HepG2 (cell line): Measurements from ENCODE around the gene ZNF276. TPM values are rescaled to one million over a fixed set of nuclear protein-coding genes. Genes with fewer than 3 reads are reported as not detected.
A peak's percentile ranks its signal among the peaks of the same experiment; 100 is the strongest.

Experiments used
- ERF ChIP-seq: IDR thresholded peaks from 2 replicates; pipeline ENCODE4 v1.6.1; 2018; ENCODE audit warnings: missing biosample characterization, missing genetic modification reagents
- FOXK2 ChIP-seq: fragments of 450-650 bp; IDR thresholded peaks from 2 replicates; pipeline ENCODE4 v1.6.1; 2016
- GTF3A ChIP-seq: sonication (generic); formaldehyde crosslinking; conservative IDR thresholded peaks from 2 replicates; pipeline ENCODE4 v1.4.0; 2020; ENCODE audit warnings: mild to moderate bottlenecking, missing genetic modification reagents
- HOXA9 ChIP-seq: sonication (generic); formaldehyde crosslinking; IDR thresholded peaks from 2 replicates; pipeline ENCODE4 v1.8.1; 2022; ENCODE audit warnings: missing genetic modification reagents, mild to moderate bottlenecking, moderate library complexity, borderline replicate concordance
- KMT2A ChIP-seq: sonication (generic); formaldehyde crosslinking; IDR thresholded peaks from 2 replicates; pipeline ENCODE4 v1.4.0; 2020; ENCODE audit warnings: missing genetic modification reagents
- MEIS2 ChIP-seq: sonication (generic); formaldehyde crosslinking; IDR thresholded peaks from 2 replicates; pipeline ENCODE4 v1.9.0; 2021; ENCODE audit warnings: mild to moderate bottlenecking, missing genetic modification reagents
- RAD51 ChIP-seq: fragments of 450-650 bp; IDR thresholded peaks from 2 replicates; pipeline ENCODE4 v1.6.1; 2016; ENCODE audit warnings: borderline replicate concordance
- REXO4 ChIP-seq: sonication (generic); formaldehyde crosslinking; IDR thresholded peaks from 2 replicates; pipeline ENCODE4 v1.8.0; 2022; ENCODE audit warnings: missing genetic modification reagents, mild to moderate bottlenecking, borderline replicate concordance
- SAP130 ChIP-seq: IDR thresholded peaks from 2 replicates; pipeline ENCODE4 v1.6.1; 2016; ENCODE audit warnings: low read depth
- TRIM24 ChIP-seq: sonication (generic); formaldehyde crosslinking; IDR thresholded peaks from 2 replicates; pipeline ENCODE4 v1.8.0; 2022; ENCODE audit warnings: mild to moderate bottlenecking, missing genetic modification reagents
- ZBTB8A ChIP-seq: sonication (generic); formaldehyde crosslinking; IDR thresholded peaks from 2 replicates; pipeline ENCODE4 v1.4.0; 2020; ENCODE audit warnings: mild to moderate bottlenecking, low read depth, missing genetic modification reagents, borderline replicate concordance
- ZFP1 ChIP-seq: IDR thresholded peaks from 2 replicates; pipeline ENCODE4 v1.6.1; 2016
- ZNF296 ChIP-seq: sonication (generic); formaldehyde crosslinking; conservative IDR thresholded peaks from 2 replicates; pipeline ENCODE4 v1.5.0; 2020; ENCODE audit warnings: mild to moderate bottlenecking, missing genetic modification reagents
- ZNF382 ChIP-seq: sonication (generic); formaldehyde crosslinking; IDR thresholded peaks from 2 replicates; pipeline ENCODE4 v1.5.0; 2020; ENCODE audit warnings: missing genetic modification reagents, mild to moderate bottlenecking, borderline replicate concordance
- polyA plus RNA-seq, 8 experiments: library from polyadenylated mRNA; depleted of rRNA in 3 of 8; stranded (reverse) in 7 of 8; unstranded in 1 of 8; fragments of >200 nt; fragmentation: Illumina TruSeq in 4 of 8; extraction: Trizol in 4 of 8; gene quantifications; 2 replicates each; pipeline versions ENCODE4 v1.2.1 to v1.2.3, GENCODE V29; 2011 to 2016; ENCODE audit warnings: low read depth in 4 of 8, missing spikeins in 1 of 8, mixed read lengths in 1 of 8; ENCODE audit not compliant: insufficient read depth in 1 of 8
- total RNA-seq, 5 experiments: library from RNA; depleted of rRNA; stranded (reverse); fragments of >200 nt; fragmentation: Illumina TruSeq; extraction: Trizol; gene quantifications; 2 replicates each; pipeline ENCODE4 v1.2.3, GENCODE V29; 2016; ENCODE audit warnings: low read depth in 1 of 5
- TF ChIP-seq, protein P1 (sequence below): sonication (generic); formaldehyde crosslinking; IDR thresholded peaks from 2 replicates; pipeline ENCODE4 v1.8.0; 2022; ENCODE audit warnings: missing genetic modification reagents, mild to moderate bottlenecking, moderate library complexity, borderline replicate concordance
- TF ChIP-seq, protein P2 (sequence below): sonication (generic); formaldehyde crosslinking; IDR thresholded peaks from 2 replicates; pipeline ENCODE4 v1.4.0; 2020; ENCODE audit warnings: missing genetic modification reagents
- TF ChIP-seq, protein P3 (sequence below): IDR thresholded peaks from 2 replicates; pipeline ENCODE4 v1.6.1; 2012; ENCODE audit warnings: low read depth, low read length, improper control_type of control experiment
- TF ChIP-seq, protein P4 (sequence below): sonication (generic); formaldehyde crosslinking; IDR thresholded peaks from 2 replicates; pipeline ENCODE4 v1.4.0; 2020; ENCODE audit warnings: missing genetic modification reagents, borderline replicate concordance
- TF ChIP-seq, protein P5 (sequence below): sonication (generic); formaldehyde crosslinking; IDR thresholded peaks from 2 replicates; pipeline ENCODE4 v1.4.0; 2020; ENCODE audit warnings: missing genetic modification reagents, mild to moderate bottlenecking, borderline replicate concordance
- TF ChIP-seq, protein P6 (sequence below): sonication (generic); formaldehyde crosslinking; IDR thresholded peaks from 2 replicates; pipeline ENCODE4 v1.8.1; 2023; ENCODE audit warnings: mild to moderate bottlenecking, missing genetic modification reagents

The ZNF276 gene
- total and polyA plus RNA-seq, 2 of the 13 experiments (the other 11 are each of a cell fraction or from before 2014, with no cell fraction given), result 17.7 to 18.0 TPM

DNA sequence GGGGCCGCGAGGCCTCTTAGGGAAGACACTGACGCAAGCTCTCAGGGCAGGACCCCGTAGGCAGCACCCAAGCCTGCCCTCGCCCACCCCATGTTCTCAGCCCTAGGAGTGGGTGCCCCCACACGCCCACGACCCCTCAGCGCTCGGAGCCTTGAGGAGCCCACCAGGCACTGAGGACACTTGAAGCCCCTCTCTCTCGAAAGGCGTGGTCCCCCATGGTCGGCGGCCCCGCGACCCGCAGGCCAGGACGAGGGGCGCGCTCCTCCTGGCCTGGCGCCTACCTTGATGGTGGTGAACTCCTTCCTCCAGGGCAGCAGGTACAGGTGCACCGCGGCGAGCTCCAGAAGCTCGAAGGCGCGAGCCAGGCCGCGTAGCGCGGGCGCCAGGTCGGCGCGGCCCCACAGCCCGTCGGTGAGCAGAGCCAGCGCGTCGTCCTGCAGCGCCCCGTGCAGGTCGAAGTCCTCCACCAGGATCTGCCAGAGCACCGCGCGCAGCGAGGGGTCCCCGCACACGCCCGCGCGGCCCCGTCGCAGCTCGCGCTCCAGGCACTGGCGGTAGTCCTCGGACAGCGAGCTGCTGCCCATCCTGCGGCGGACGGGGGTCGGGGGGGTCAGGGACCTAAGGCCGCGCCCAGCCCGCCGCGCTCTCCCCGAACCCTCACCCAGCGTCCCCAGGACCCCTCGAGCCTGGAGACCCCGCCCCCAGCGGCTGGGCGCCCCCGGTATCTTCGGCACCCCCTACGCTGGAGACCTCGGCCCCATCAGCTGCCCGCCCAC is 20.5 kb upstream of the ZNF276 start (continued):
- TF ChIP-seq, protein P1, sequence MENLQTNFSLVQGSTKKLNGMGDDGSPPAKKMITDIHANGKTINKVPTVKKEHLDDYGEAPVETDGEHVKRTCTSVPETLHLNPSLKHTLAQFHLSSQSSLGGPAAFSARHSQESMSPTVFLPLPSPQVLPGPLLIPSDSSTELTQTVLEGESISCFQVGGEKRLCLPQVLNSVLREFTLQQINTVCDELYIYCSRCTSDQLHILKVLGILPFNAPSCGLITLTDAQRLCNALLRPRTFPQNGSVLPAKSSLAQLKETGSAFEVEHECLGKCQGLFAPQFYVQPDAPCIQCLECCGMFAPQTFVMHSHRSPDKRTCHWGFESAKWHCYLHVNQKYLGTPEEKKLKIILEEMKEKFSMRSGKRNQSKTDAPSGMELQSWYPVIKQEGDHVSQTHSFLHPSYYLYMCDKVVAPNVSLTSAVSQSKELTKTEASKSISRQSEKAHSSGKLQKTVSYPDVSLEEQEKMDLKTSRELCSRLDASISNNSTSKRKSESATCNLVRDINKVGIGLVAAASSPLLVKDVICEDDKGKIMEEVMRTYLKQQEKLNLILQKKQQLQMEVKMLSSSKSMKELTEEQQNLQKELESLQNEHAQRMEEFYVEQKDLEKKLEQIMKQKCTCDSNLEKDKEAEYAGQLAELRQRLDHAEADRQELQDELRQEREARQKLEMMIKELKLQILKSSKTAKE, result no peak
- TF ChIP-seq TRIM24 (CRISPR knock-in tag), result no peak; the same call in 1 of the 2 replicates
- no peak for TF ChIP-seq ZNF382 (CRISPR knock-in tag)
- TF ChIP-seq ERF, result no peak
- TF ChIP-seq, protein P2, sequence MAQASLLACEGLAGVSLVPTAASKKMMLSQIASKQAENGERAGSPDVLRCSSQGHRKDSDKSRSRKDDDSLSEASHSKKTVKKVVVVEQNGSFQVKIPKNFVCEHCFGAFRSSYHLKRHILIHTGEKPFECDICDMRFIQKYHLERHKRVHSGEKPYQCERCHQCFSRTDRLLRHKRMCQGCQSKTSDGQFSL (CRISPR knock-in tag), result no peak
- TF ChIP-seq MEIS2 (CRISPR knock-in tag), result peak; percentile 76
- TF ChIP-seq, protein P3, sequence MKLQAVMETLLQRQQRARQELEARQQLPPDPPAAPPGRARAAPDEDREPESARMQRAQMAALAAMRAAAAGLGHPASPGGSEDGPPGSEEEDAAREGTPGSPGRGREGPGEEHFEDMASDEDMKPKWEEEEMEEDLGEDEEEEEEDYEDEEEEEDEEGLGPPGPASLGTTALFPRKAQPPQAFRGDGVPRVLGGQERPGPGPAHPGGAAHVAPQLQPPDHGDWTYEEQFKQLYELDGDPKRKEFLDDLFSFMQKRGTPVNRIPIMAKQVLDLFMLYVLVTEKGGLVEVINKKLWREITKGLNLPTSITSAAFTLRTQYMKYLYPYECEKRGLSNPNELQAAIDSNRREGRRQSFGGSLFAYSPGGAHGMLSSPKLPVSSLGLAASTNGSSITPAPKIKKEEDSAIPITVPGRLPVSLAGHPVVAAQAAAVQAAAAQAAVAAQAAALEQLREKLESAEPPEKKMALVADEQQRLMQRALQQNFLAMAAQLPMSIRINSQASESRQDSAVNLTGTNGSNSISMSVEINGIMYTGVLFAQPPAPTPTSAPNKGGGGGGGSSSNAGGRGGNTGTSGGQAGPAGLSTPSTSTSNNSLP, result no peak
- TF ChIP-seq HOXA9 (CRISPR knock-in tag), result peak; percentile 82; the same call in 1 of the 2 replicates
- no peak for TF ChIP-seq ZNF296
- no peak for TF ChIP-seq ZBTB8A (CRISPR knock-in tag)
- TF ChIP-seq RAD51, result no peak
- TF ChIP-seq GTF3A (CRISPR knock-in tag), result no peak; the same call in 1 of the 2 replicates
- peak; percentile 75 for TF ChIP-seq SAP130 (CRISPR knock-in tag)
- TF ChIP-seq FOXK2, result no peak
- TF ChIP-seq, protein P4, sequence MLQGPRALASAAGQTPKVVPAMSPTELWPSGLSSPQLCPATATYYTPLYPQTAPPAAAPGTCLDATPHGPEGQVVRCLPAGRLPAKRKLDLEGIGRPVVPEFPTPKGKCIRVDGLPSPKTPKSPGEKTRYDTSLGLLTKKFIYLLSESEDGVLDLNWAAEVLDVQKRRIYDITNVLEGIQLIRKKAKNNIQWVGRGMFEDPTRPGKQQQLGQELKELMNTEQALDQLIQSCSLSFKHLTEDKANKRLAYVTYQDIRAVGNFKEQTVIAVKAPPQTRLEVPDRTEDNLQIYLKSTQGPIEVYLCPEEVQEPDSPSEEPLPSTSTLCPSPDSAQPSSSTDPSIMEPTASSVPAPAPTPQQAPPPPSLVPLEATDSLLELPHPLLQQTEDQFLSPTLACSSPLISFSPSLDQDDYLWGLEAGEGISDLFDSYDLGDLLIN (CRISPR knock-in tag), result no peak
- TF ChIP-seq KMT2A, result peak; percentile 55
- TF ChIP-seq, protein P5, sequence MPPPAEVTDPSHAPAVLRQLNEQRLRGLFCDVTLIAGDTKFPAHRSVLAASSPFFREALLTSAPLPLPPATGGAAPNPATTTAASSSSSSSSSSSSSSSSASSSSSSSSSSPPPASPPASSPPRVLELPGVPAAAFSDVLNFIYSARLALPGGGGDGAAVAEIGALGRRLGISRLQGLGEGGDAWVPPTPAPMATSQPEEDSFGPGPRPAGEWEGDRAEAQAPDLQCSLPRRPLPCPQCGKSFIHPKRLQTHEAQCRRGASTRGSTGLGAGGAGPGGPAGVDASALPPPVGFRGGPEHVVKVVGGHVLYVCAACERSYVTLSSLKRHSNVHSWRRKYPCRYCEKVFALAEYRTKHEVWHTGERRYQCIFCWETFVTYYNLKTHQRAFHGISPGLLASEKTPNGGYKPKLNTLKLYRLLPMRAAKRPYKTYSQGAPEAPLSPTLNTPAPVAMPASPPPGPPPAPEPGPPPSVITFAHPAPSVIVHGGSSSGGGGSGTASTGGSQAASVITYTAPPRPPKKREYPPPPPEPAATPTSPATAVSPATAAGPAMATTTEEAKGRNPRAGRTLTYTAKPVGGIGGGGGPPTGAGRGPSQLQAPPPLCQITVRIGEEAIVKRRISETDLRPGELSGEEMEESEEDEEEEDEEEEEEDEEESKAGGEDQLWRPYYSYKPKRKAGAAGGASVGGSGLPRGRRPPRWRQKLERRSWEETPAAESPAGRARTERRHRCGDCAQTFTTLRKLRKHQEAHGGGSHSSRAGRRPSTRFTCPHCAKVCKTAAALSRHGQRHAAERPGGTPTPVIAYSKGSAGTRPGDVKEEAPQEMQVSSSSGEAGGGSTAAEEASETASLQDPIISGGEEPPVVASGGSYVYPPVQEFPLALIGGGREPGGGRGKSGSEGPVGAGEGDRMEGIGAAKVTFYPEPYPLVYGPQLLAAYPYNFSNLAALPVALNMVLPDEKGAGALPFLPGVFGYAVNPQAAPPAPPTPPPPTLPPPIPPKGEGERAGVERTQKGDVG (CRISPR knock-in tag), result no peak
- TF ChIP-seq, protein P6, sequence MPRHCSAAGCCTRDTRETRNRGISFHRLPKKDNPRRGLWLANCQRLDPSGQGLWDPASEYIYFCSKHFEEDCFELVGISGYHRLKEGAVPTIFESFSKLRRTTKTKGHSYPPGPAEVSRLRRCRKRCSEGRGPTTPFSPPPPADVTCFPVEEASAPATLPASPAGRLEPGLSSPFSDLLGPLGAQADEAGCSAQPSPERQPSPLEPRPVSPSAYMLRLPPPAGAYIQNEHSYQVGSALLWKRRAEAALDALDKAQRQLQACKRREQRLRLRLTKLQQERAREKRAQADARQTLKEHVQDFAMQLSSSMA (CRISPR knock-in tag), result no peak; the same call in 1 of the 2 replicates
- no peak for TF ChIP-seq REXO4 (CRISPR knock-in tag)
- no peak for TF ChIP-seq ZFP1 (CRISPR knock-in tag)
